Measurements from ENCODE around the gene DIAPH1.
A peak's percentile ranks its signal among the peaks of the same experiment; 100 is the strongest.

Gene DIAPH1

DNA sequence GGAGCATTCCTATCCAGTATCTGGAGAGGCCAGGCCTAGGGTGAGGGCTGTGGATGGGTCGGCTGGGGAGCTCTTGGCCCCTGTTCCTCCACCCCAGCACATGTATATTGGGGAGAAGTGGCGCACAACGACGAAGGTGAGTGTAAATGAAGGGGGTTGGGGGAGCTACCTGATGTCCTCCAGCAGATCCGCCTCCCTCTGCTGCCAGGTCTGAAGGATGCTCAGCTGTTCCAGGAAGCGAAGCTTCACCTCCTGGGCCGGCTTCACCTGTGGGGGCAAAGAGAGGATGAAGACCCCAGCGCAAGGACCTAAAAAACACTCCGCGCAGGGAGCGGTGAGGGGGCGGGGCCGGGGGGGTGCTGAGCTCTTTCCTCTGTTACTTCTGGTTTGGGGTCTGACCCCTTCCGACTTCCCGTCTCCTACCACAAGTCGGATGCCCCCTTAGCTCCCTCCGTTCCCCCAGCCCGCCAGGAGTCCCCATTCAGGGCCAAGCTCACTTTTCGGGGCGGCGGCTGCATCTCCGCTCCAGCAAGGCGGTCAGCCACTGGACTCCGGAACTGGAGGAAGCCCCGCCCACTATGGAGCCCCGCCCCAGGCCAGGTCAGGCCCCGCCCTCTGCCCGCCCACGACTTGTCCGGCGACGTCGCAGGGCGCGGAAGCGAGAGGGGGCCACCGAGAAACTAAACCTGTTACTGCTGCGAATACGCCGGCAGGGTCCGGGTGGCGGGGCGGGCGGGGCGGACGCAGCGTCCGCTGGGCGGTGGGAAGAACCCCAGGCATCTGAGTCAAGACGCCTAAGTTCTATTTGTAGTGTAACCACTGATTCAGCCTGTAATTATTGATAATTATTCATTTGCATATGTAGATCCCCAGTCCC lies 32.3 kb upstream of the DIAPH1 start, which contains the start of gene FCHSD1:
TSS of gene FCHSD1 (minus strand) at position 568 of the 877 bp plus-strand sequence. CDS start at position 518, 50 bp downstream.
- H3K9me3 ChIP-seq (replicated peaks; ENCODE audit: low read length), result no peaks in the 10 kb centered on the region
- H3K9ac ChIP-seq (ENCODE audit: low read depth, low read length), result peak within 1 kb of the TSS; percentile 84
- peak within 1 kb of the TSS; percentile 90 for H3K4me2 ChIP-seq (ENCODE audit: low read length)
- H3K36me3 ChIP-seq (ENCODE audit: insufficient read depth, low read length), result peaks cover 22% of the 10 kb centered on the region
- H3K4me3 ChIP-seq (ENCODE audit: low read length), result peak within 1 kb of the TSS; percentile 87
- peaks cover 19% of the 10 kb centered on the region for H3K4me1 ChIP-seq (ENCODE audit: control insufficient read depth, insufficient read depth, low read length)
- no peaks in the 10 kb centered on the region for H3K27me3 ChIP-seq (ENCODE audit: control insufficient read depth, insufficient read depth, low read length)

DNA sequence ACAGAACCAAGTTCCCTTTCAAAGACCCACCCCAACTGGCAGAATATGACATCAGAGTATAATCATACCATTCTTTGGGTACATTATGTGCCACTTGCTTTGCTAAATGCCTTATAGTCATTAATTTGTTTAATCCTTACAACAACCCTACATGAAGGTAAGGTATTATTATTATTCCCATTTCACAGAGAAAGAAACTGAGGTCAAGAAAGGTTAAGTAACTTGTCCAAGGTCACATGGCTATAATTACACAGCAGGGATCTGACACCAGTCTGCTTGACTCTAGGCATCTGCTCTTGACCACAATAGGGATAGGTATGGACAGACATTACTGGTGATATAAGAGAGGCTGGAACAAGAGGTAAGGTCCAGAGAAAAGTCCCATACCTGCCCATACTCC lies 31.2 kb upstream of the DIAPH1 start:
- Histone ChIP-seq H3K9me3 (replicated peaks; ENCODE audit: low read length) (no peaks in the 10 kb centered on the region), H3K4me3 (ENCODE audit: low read length) (no peak overlapping the region), H3K27me3 (ENCODE audit: control insufficient read depth, insufficient read depth, low read length) (no peaks in the 10 kb centered on the region), H3K4me2 (ENCODE audit: low read length) (peak overlapping the region; percentile 90), H3K4me1 (ENCODE audit: control insufficient read depth, insufficient read depth, low read length) (peaks cover 19% of the 10 kb centered on the region), H3K36me3 (ENCODE audit: insufficient read depth, low read length) (peaks cover 25% of the 10 kb centered on the region), H3K9ac (ENCODE audit: low read depth, low read length) (no peak overlapping the region)

DNA sequence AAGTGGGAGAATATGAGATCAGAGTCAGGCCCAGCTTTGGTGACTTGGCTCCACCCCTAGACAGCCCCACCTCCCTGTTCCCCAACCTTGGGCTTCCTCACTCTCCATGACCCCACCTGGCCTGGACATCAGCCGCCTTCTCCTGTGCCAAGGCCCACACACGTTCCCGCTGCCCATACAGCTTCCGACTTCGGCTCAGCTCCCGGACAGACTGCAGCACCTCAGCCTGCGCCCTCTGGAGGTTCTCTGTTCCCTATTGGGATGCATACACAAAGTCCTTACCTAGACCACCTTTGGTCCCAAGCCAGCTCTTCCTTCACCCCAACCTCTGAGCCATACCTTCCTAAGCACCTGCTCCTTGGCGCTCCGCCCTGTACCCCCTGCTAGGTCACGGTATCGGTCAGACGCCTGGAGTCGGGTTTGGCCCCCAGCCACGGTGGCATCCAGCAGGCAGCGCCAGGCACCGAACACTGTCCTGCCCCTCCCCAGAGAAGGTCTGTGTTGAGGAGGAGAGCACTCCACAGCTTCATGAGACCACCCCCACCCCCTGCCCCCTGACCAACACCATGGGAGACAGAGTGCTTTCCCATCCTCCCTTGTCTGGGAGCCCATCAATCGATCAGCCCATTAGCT lies 30.4 kb upstream of the DIAPH1 start:
- Histone ChIP-seq H3K27me3 (ENCODE audit: control insufficient read depth, insufficient read depth, low read length) (no peaks in the 10 kb centered on the region), H3K4me2 (ENCODE audit: low read length) (no peak overlapping the region), H3K4me3 (ENCODE audit: low read length) (no peak overlapping the region), H3K4me1 (ENCODE audit: control insufficient read depth, insufficient read depth, low read length) (peaks cover 13% of the 10 kb centered on the region), H3K9ac (ENCODE audit: low read depth, low read length) (no peak overlapping the region), H3K9me3 (replicated peaks; ENCODE audit: low read length) (no peaks in the 10 kb centered on the region), H3K36me3 (ENCODE audit: insufficient read depth, low read length) (peaks cover 33% of the 10 kb centered on the region)

DNA sequence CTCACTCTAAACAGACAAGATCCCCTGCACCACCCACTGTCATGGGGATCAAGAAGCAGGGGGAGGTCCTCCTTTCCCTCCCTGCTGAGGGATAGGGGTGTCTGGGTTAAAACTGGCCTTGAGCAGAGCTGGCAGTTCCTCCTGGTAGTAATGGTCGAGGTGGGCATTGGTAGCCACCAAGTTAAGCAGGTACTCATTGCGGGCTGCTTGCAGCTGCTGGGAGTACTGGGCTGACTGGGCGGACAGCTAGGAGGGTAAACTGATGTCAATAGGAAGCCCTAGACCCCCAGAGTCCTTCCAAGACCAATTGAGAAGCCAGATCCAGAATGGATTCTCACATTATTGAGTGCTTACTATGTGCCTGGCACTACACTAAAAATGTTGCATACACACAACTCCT lies 29.1 kb upstream of the DIAPH1 start:
- no peaks in the 10 kb centered on the region for H3K9me3 ChIP-seq (replicated peaks; ENCODE audit: low read length)
- H3K4me3 ChIP-seq (ENCODE audit: low read length), result no peak overlapping the region
- H3K9ac ChIP-seq (ENCODE audit: low read depth, low read length), result no peak overlapping the region
- peaks cover 43% of the 10 kb centered on the region for H3K36me3 ChIP-seq (ENCODE audit: insufficient read depth, low read length)
- H3K27me3 ChIP-seq (ENCODE audit: control insufficient read depth, insufficient read depth, low read length), result no peaks in the 10 kb centered on the region
- no peak overlapping the region for H3K4me2 ChIP-seq (ENCODE audit: low read length)
- peaks cover 9% of the 10 kb centered on the region for H3K4me1 ChIP-seq (ENCODE audit: control insufficient read depth, insufficient read depth, low read length)

DNA sequence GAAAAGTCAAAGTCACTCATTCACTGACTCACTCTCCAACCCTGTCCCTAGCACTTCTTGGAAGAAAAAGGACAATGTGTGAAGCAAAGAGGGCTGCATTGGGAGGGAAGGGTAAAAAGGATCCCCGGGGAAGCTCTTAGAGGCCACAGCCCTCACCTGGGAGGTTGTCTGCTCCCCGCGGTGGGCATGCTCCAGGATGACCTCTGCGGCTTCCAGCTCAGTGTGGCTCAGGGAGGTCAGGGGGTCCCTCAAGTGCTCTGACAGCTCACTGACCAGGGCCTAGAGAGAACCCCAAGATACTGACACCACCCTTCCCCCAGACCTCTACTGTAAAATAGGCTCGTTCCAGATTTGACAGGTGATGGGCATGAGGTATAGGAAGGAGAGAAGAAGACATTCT lies 28.4 kb upstream of the DIAPH1 start:
- Histone ChIP-seq H3K4me2 (ENCODE audit: low read length) (no peak overlapping the region), H3K36me3 (ENCODE audit: insufficient read depth, low read length) (peaks cover 48% of the 10 kb centered on the region), H3K27me3 (ENCODE audit: control insufficient read depth, insufficient read depth, low read length) (no peaks in the 10 kb centered on the region), H3K4me3 (ENCODE audit: low read length) (no peak overlapping the region), H3K9ac (ENCODE audit: low read depth, low read length) (no peak overlapping the region), H3K4me1 (ENCODE audit: control insufficient read depth, insufficient read depth, low read length) (peaks cover 9% of the 10 kb centered on the region), H3K9me3 (replicated peaks; ENCODE audit: low read length) (no peaks in the 10 kb centered on the region)

DNA sequence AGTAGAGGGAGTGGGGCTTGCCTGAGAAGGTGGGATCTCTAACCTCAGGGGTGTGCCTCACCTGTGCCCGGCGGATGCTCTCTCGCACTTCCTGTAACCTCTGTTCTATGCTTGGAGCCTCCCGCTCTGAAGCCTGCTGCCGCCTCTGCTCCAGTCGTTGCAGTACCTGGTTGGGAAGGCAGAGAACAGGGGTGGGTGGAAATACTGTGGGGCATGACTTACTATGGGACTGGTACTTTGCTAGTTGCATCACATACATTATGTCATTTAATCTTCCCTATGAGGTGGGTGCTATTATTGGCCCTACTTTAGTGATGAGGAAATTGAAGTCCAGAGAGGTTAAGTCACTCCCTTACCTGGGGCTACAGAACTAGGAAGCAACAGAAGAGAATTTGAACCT lies 27.2 kb upstream of the DIAPH1 start:
- H3K4me1 ChIP-seq (ENCODE audit: control insufficient read depth, insufficient read depth, low read length), result peaks cover 16% of the 10 kb centered on the region
- H3K4me2 ChIP-seq (ENCODE audit: low read length), result no peak overlapping the region
- H3K27me3 ChIP-seq (ENCODE audit: control insufficient read depth, insufficient read depth, low read length), result no peaks in the 10 kb centered on the region
- H3K9ac ChIP-seq (ENCODE audit: low read depth, low read length), result no peak overlapping the region
- H3K36me3 ChIP-seq (ENCODE audit: insufficient read depth, low read length), result peaks cover 55% of the 10 kb centered on the region
- H3K9me3 ChIP-seq (replicated peaks; ENCODE audit: low read length), result no peaks in the 10 kb centered on the region
- no peak overlapping the region for H3K4me3 ChIP-seq (ENCODE audit: low read length)

DNA sequence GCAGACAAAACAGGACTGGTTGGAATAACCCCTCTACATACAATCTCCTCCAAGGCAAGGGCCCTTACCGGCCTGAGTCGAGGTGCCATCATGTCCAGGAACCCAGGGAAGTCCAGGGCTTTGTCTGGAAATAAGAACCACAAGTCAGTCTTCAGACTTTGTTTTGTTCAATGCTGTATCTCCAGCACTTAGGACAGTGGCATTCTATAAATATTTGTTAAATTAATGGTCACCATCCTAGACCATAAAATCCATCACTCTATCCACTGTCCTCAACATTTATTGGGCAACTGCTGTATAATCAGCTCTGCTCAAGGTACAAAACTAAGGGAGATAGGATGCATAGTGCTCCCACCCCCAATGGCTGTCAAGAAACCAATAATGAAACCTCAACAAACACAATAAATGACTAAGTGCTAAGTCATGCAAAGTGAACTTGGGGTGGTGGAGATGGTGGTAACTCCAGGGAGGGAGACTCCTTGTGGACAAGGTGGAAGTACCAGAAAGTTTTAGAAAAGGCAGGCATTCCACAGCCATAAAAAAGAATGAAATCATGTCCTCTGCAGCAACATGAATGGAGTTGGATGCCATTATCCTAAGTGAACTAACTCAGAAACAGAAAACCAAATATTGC lies 23.0 kb upstream of the DIAPH1 start:
- Histone ChIP-seq H3K27me3 (ENCODE audit: control insufficient read depth, insufficient read depth, low read length) (no peaks in the 10 kb centered on the region), H3K4me2 (ENCODE audit: low read length) (no peak overlapping the region), H3K9me3 (replicated peaks; ENCODE audit: low read length) (no peaks in the 10 kb centered on the region), H3K4me3 (ENCODE audit: low read length) (no peak overlapping the region), H3K4me1 (ENCODE audit: control insufficient read depth, insufficient read depth, low read length) (peaks cover 19% of the 10 kb centered on the region), H3K36me3 (ENCODE audit: insufficient read depth, low read length) (peaks cover 39% of the 10 kb centered on the region), H3K9ac (ENCODE audit: low read depth, low read length) (no peak overlapping the region)

DNA sequence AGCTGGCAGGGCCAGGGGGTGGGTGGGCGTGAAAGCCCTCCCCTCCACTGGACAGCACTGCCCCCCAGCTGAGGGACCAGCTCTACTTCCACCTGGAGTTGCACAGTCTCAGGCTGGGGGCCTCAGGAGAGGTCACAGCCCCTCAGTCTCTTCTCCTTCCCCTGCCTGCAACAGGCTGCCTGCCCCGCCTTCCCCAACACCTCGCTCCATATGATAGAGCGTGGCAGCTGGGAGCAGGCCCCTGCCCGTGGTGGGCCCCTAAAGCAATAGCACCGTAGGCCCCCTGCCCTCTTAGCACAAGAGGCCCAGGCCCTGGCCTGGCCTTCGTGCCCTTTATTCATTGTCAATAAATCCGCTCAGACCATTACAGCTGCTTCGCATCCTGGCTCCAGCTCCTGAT lies 21.9 kb upstream of the DIAPH1 start:
- Histone ChIP-seq H3K27me3 (ENCODE audit: control insufficient read depth, insufficient read depth, low read length) (no peaks in the 10 kb centered on the region), H3K4me2 (ENCODE audit: low read length) (no peak overlapping the region), H3K36me3 (ENCODE audit: insufficient read depth, low read length) (peaks cover 36% of the 10 kb centered on the region), H3K4me3 (ENCODE audit: low read length) (no peak overlapping the region), H3K9me3 (replicated peaks; ENCODE audit: low read length) (no peaks in the 10 kb centered on the region), H3K4me1 (ENCODE audit: control insufficient read depth, insufficient read depth, low read length) (peaks cover 23% of the 10 kb centered on the region), H3K9ac (ENCODE audit: low read depth, low read length) (no peak overlapping the region)

DNA sequence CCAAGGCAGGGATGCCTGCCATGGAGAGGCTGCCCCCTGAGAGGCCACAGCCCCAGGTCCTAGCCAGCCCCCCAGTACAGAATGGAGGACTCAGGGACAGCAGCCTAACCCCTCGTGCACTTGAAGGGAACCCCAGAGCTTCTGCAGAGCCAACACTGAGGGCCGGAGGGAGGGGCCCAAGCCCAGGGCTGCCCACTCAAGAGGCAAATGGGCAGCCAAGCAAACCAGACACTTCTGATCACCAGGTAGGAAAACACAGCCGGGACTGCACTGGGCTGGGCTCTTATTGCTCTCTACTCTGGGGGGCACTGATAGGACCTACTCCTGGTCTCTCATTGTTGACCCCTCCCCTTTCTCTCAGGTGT lies 21.2 kb upstream of the DIAPH1 start:
- Histone ChIP-seq H3K9me3 (replicated peaks; ENCODE audit: low read length) (no peaks in the 10 kb centered on the region), H3K4me1 (ENCODE audit: control insufficient read depth, insufficient read depth, low read length) (peaks cover 28% of the 10 kb centered on the region), H3K9ac (ENCODE audit: low read depth, low read length) (no peak overlapping the region), H3K4me2 (ENCODE audit: low read length) (no peak overlapping the region), H3K4me3 (ENCODE audit: low read length) (no peak overlapping the region), H3K27me3 (ENCODE audit: control insufficient read depth, insufficient read depth, low read length) (no peaks in the 10 kb centered on the region), H3K36me3 (ENCODE audit: insufficient read depth, low read length) (peaks cover 33% of the 10 kb centered on the region)

DNA sequence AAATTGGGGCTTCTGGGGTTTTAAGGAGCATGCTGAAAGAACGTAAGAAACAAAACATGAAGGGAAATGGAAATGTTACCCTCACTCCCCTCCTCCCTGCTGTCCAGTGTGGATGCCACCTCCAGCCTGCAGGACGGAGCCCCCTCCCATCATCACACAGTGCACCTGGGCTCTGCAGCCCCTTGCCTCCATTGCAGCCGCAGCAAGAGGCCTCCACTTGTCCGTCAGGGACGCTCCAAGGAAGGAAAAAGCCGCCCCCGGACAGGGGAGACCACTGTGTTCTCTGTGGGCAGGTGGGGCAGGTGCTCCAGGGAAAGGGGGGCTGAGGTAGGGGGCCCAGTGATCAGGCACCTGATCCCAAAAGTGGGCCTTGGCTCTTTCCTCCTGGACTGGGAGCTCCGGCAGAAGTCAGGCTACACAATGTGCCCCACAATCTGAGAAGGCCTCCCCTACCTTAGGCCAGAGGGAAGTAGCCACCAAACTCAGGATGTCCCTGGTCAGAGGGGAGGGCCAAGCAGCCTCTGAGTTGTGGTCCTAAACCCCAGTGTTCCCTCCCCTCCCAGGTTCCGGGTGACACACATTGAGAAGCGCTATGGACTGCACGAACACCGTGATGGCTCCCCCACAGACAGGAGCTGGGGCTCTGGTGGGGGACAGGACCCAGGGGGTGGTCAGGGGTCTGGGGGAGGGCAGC lies 20.7 kb upstream of the DIAPH1 start:
- Histone ChIP-seq H3K9ac (ENCODE audit: low read depth, low read length) (no peak overlapping the region), H3K27me3 (ENCODE audit: control insufficient read depth, insufficient read depth, low read length) (no peaks in the 10 kb centered on the region), H3K4me3 (ENCODE audit: low read length) (no peak overlapping the region), H3K36me3 (ENCODE audit: insufficient read depth, low read length) (peaks cover 27% of the 10 kb centered on the region), H3K9me3 (replicated peaks; ENCODE audit: low read length) (no peaks in the 10 kb centered on the region), H3K4me2 (ENCODE audit: low read length) (no peak overlapping the region), H3K4me1 (ENCODE audit: control insufficient read depth, insufficient read depth, low read length) (peaks cover 28% of the 10 kb centered on the region)

DNA sequence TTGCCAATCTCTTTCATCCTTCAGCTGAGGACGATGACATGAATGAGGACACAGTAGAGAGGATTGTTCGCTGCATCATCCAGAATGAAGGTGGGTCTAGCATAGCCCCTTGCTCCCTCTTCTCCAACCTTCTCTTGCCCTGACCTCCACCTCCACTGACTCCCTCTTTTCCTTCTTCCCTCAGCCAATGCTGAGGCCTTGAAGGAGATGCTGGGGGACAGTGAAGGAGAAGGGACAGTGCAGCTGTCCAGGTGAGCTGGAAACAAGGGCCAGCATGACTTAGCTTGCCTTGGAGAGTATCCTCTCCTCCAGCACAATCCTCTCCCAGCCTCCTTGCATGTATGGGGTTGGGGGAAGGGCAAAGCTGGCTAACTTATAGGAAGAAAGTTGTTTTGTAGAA lies 20.0 kb upstream of the DIAPH1 start:
- Histone ChIP-seq H3K4me3 (ENCODE audit: low read length) (no peak overlapping the region), H3K4me2 (ENCODE audit: low read length) (no peak overlapping the region), H3K27me3 (ENCODE audit: control insufficient read depth, insufficient read depth, low read length) (no peaks in the 10 kb centered on the region), H3K36me3 (ENCODE audit: insufficient read depth, low read length) (peaks cover 21% of the 10 kb centered on the region), H3K9ac (ENCODE audit: low read depth, low read length) (no peak overlapping the region), H3K4me1 (ENCODE audit: control insufficient read depth, insufficient read depth, low read length) (peaks cover 28% of the 10 kb centered on the region), H3K9me3 (replicated peaks; ENCODE audit: low read length) (no peaks in the 10 kb centered on the region)
